K562 (cell line): ENCODE measurements around the gene HDAC7. TPM values are rescaled to one million over a fixed set of nuclear protein-coding genes. Genes with fewer than 3 reads are reported as not detected.

Experiments used
- ATAC-seq: fragments of 200-7000 bp; cut with Tn5 transposase; 3 replicates; pipeline ENCODE4 v1.9.1; 2020; ENCODE audit warnings: moderate library complexity
- BruUV-seq: library from RNA; stranded (reverse); fragments of 400-500 nt; replicated peaks from 2 replicates; lab custom pipeline; 2021; lab: Mats Ljungman, UMichigan
- CTCF ChIA-PET: fragments of 300-600 bp; formaldehyde crosslinking; extraction: SDS; loops from one replicate; lab custom pipeline; 2021; ENCODE audit warnings: low intra/inter-chr PET ratio; lab: Yijun Ruan, JAX
- POLR2A ChIA-PET: fragments of 300-600, 350-650 bp; sonication (Branson Sonifier 250); formaldehyde crosslinking; extraction: SDS; loops from one replicate; lab custom pipeline; 2021; ENCODE audit warnings: antibody characterized with exemption, inconsistent platforms; lab: Yijun Ruan, JAX
- DNase-seq, 4 experiments: peaks; one replicate each; pipeline versions ENCODE4 v3.0.0 to v3.0.0-alpha.2; 2011 to 2018; ENCODE audit warnings: low spot score in 3 of 4, mixed read lengths in 3 of 4; ENCODE audit errors: extremely low read depth in 1 of 4
- FAIRE-seq: peaks from 2 replicates; lab custom pipeline; 2011; peaks lifted over from hg19 to GRCh38; lab: Jason Lieb, UNC
- H2AFZ ChIP-seq: 2 replicates; pipeline ENCODE4 v1.6.0; 2011; ENCODE audit warnings: low read depth, low read length, control low read depth, inconsistent platforms
- H3K27ac ChIP-seq: fragments of 200-600 bp; 3 replicates; pipeline ENCODE4 v1.8.0; 2011; ENCODE audit warnings: low read depth, mild to moderate bottlenecking, control low read depth, inconsistent platforms, low read length, moderate library complexity, mixed read lengths; ENCODE audit errors: extremely low read depth
- H3K27me3 ChIP-seq, 2 experiments: fragments of 300-600 bp in 1 of 2; 2 replicates in 1 of 2; 3 replicates in 1 of 2; pipeline versions ENCODE4 v1.6.0 to v1.8.0; 2011; ENCODE audit warnings: inconsistent platforms in 2 of 2, low read length in 2 of 2, mild to moderate bottlenecking in 1 of 2, mixed read lengths in 1 of 2, moderate library complexity in 1 of 2; ENCODE audit not compliant: control insufficient read depth in 2 of 2, insufficient read depth in 2 of 2
- H3K36me3 ChIP-seq: fragments of 300-600 bp; 3 replicates; pipeline ENCODE4 v1.8.0; 2011; ENCODE audit warnings: mild to moderate bottlenecking, low read length, inconsistent platforms; ENCODE audit not compliant: control insufficient read depth, insufficient read depth
- H3K4me1 ChIP-seq, 2 experiments: fragments of 200-600 bp in 1 of 2; replicated peaks in 1 of 2; 2 replicates in 1 of 2; 3 replicates in 1 of 2; pipeline versions ENCODE4 v1.5.1 to v1.8.0; 2011; ENCODE audit warnings: inconsistent platforms in 2 of 2, low read length in 2 of 2, mild to moderate bottlenecking in 1 of 2, mixed read lengths in 1 of 2, moderate library complexity in 1 of 2; ENCODE audit not compliant: control insufficient read depth in 2 of 2, insufficient read depth in 2 of 2
- H3K4me2 ChIP-seq: 2 replicates; pipeline ENCODE4 v1.6.1; 2011; ENCODE audit warnings: low read length, control low read depth, inconsistent platforms, mixed read lengths; ENCODE audit not compliant: insufficient read depth
- H3K4me3 ChIP-seq: fragments of 200-600 bp; sonication (generic), shearing (Covaris generic); 2 replicates; pipeline ENCODE4 v1.5.1; 2016; ENCODE audit warnings: control low read depth, inconsistent platforms
- H3K79me2 ChIP-seq: fragments of 200-600 bp; 3 replicates; pipeline ENCODE4 v1.8.0; 2011; ENCODE audit warnings: low read length, inconsistent platforms; ENCODE audit not compliant: control insufficient read depth, insufficient read depth
- H3K9ac ChIP-seq, 2 experiments: 2 replicates each; pipeline versions ENCODE4 v1.6.0 to v1.6.1; 2011; ENCODE audit warnings: low read depth in 2 of 2, low read length in 2 of 2, control low read depth in 1 of 2, inconsistent platforms in 1 of 2, mild to moderate bottlenecking in 1 of 2, mixed read lengths in 1 of 2; ENCODE audit not compliant: insufficient read depth in 1 of 2
- H3K9me1 ChIP-seq: one replicate; pipeline ENCODE4 v1.6.0; 2011; ENCODE audit warnings: inconsistent platforms, mild to moderate bottlenecking, low read length, moderate library complexity; ENCODE audit not compliant: control insufficient read depth, insufficient read depth
- H3K9me3 ChIP-seq: replicated peaks from 2 replicates; pipeline ENCODE4 v1.5.1; 2011; ENCODE audit warnings: low read depth, low read length, inconsistent platforms; ENCODE audit not compliant: control insufficient read depth, insufficient read depth
- H4K20me1 ChIP-seq: replicated peaks from 2 replicates; pipeline ENCODE4 v1.6.1; 2011; ENCODE audit warnings: low read length, inconsistent platforms, mixed read lengths; ENCODE audit not compliant: control insufficient read depth, insufficient read depth
- CTBP1 ChIP-seq: fragments of 450-650 bp; IDR thresholded peaks from 2 replicates; pipeline ENCODE4 v1.6.1; 2016; ENCODE audit warnings: borderline replicate concordance
- POLR2G ChIP-seq: fragments of 200-400 bp; formaldehyde crosslinking; IDR thresholded peaks from 2 replicates; pipeline ENCODE4 v1.6.1; 2017; ENCODE audit warnings: low read depth, mild to moderate bottlenecking, antibody characterized with exemption, low read length, moderate library complexity
- RBFOX2 ChIP-seq: fragments of 200-400 bp; formaldehyde crosslinking; IDR thresholded peaks from 2 replicates; pipeline ENCODE4 v1.6.1; 2017; ENCODE audit warnings: low read depth, mild to moderate bottlenecking, low read length, moderate library complexity
- RBM22 ChIP-seq: fragments of 200-400 bp; formaldehyde crosslinking; IDR thresholded peaks from 2 replicates; pipeline ENCODE4 v1.6.1; 2018; ENCODE audit warnings: low read length, low read depth; ENCODE audit not compliant: poor library complexity, severe bottlenecking
- SMC3 ChIP-seq: conservative IDR thresholded peaks from 2 replicates; pipeline ENCODE4 v1.6.1; 2011; ENCODE audit warnings: low read depth, low read length, improper control_type of control experiment; ENCODE audit not compliant: insufficient read depth
- WGBS: fragments of 100-300 bp; shearing (Covaris generic); methylation state at CpG from one replicate; pipeline ENCODE4 v1.1.6; 2016; ENCODE audit warnings: low coverage, mixed read lengths; ENCODE audit not compliant: insufficient coverage; ENCODE audit errors: missing lambda C conversion rate; 5-methylcytosine and 5-hydroxymethylcytosine counted together
- in situ Hi-C: fragments of 300-500 bp; cut with MboI; formaldehyde crosslinking; loops from 4 replicates; pipeline ENCODE4 v1.15.0; 2018; ENCODE audit warnings: inconsistent platforms, mixed read lengths
- intact Hi-C: fragments of 100-400 bp; cut with micrococcal nuclease; formaldehyde crosslinking; loops from 2 replicates; pipeline ENCODE4 v1.14.2; 2022
- polyA plus RNA-seq, 8 experiments: library from polyadenylated mRNA; depleted of rRNA in 4 of 8; stranded (reverse) in 5 of 8; unstranded in 3 of 8; fragments of >200 nt; fragmentation: Nextera tagmentation in 2 of 8; fragmentation: Illumina TruSeq in 1 of 8; extraction: Ambion mirVana in 2 of 8; extraction: Trizol in 1 of 8; gene quantifications; 2 replicates each; pipeline versions ENCODE4 v1.2.1 to v1.2.3, GENCODE V29; 2011 to 2014; ENCODE audit warnings: inconsistent platforms in 1 of 8, missing spikeins in 1 of 8
- total RNA-seq, 7 experiments: library from RNA; depleted of rRNA in 6 of 7; stranded (reverse); fragments of >200 nt in 6 of 7; fragmentation: Illumina TruSeq in 2 of 7; extraction: Trizol in 2 of 7; gene quantifications; 2 replicates each; pipeline versions ENCODE4 v1.2.1 to v1.2.3, GENCODE V29; 2011 to 2021; ENCODE audit warnings: low replicate concordance in 1 of 7

Gene HDAC7
- total and polyA plus RNA-seq, 9 of the 15 experiments (the other 6 are each of a cell fraction or from before 2014, with no cell fraction given) = 2.5 to 129 (median 31.1) TPM

DNA sequence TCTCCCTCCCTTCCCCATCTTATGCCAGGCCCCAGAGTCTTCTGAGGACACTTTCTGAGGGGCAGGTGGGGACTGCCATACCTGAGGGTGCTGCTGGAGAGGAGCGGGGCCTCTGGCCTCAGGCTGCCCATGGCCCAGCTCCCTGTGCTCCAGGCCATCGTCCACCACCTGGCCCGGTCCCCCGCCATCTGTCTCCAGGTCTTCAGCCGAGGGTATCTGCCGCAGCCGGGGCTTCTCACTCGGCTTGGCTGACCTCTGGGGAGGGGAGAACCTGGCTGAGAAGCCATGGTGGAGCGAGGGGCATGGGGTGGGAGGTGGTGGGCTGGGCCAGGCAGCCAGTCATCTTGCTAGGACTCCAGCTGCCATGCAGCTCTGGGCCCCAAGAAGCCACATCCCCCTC is 25.0 kb downstream of the HDAC7 start:
- no TSS peak for BruUV-seq
- Histone ChIP-seq H4K20me1 (no peaks in the 10 kb centered on the region; the same call in 1 of the 2 replicates), H3K9me3 (no peaks in the 10 kb centered on the region), H3K27ac (no peak overlapping the region), H3K27me3 (no peaks in the 10 kb centered on the region), H3K79me2 (peaks cover 8% of the 10 kb centered on the region), H3K36me3 (peaks cover 98% of the 10 kb centered on the region; the same call in 2 of the 3 replicates), H3K9me1 (peaks cover under 1% of the 10 kb centered on the region), H3K4me2 (no peak overlapping the region), H2AFZ (no peak overlapping the region), H3K4me1 (peaks cover 0 to 26% of the 10 kb centered on the region in 2 experiments; a peak in 2 of 5 replicates)
- in situ Hi-C loops = no loop called here
- FAIRE-seq (no peak), DNase-seq (no peak)
- intact Hi-C loops = loop anchor here (5.0 kb wide), 1 partner anchor 43 kb away; no protein-coding TSS in a partner anchor
- 87% methylated on average over 7 of the region's 9 CpGs for WGBS
- ChIA-PET CTCF (no interaction called here), POLR2A (interaction anchor here (0.6 to 2.0 kb wide), 3 partner anchors 9 to 54 kb away, joined by 4 to 8 read pairs (median 5); no protein-coding TSS in a partner anchor)
- TF ChIP-seq SMC3 = no peak
- TF ChIP-seq POLR2G = peak; percentile 51
- peak; percentile 32; the same call in 1 of the 2 replicates for TF ChIP-seq RBFOX2
- TF ChIP-seq, all 486 proteins: peak for 2
- no peak for ATAC-seq
- Histone ChIP-seq H3K9ac (no peak overlapping the region), H3K4me3 (no peak overlapping the region)

DNA sequence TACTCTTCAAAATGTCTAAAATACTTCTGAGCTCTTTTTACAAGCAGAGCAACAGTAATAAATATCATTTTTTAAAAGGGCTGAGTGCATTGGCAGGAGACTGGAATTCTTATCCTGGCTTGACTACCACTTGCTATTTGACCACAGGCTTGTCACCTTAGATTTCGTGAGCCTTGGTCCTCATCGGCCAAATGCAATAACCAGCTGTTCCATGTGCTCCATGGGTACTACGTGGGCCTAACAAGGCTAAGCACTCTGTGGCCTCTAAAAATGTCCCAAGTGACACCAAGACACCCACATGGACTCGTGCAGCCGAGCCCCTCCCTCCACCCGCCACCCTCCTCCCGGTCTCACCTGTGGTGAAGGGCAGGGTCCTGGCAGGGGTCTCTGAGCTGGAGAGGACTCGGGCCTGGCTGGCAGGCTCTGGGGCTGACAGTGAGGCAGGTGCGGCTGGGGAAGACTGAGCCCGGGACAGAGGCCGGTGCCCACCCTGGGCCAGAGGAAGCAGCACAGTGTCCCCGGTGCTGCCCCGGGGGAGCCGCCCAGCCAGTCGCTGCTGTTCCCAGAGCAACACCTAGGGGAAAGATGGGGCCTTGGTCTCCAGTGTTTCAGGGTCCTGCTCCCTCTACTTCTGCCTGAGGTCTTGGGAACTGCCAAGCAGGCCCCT is 26.6 kb downstream of the HDAC7 start:
- BruUV-seq = no TSS peak
- no peak overlapping the region for H3K4me2 ChIP-seq
- POLR2A ChIA-PET = interaction anchor here (1.2 to 1.6 kb wide), 2 partner anchors 9 to 11 kb away, joined by 3 to 4 read pairs; no protein-coding TSS in a partner anchor
- no peaks in the 10 kb centered on the region for H3K9me1 ChIP-seq
- WGBS = 92% methylated on average over 7 of the region's 15 CpGs
- FAIRE-seq = no peak
- no peaks in the 10 kb centered on the region for H3K79me2 ChIP-seq
- TF ChIP-seq RBM22 (peak; percentile 82), CTBP1 (no peak), POLR2G (peak; percentile 66)
- TF ChIP-seq, all 486 proteins: peak for 2
- Histone ChIP-seq H3K9me3 (no peaks in the 10 kb centered on the region), H3K27ac (no peak overlapping the region), H3K4me1 (peaks cover 0 to 14% of the 10 kb centered on the region in 2 experiments; a peak in 2 of 5 replicates), H3K27me3 (no peaks in the 10 kb centered on the region), H3K4me3 (no peak overlapping the region), H2AFZ (no peak overlapping the region), H4K20me1 (0 out of 2 replicates have a peak, but pooled peaks cover 6% of the 10 kb centered on the region), H3K36me3 (peaks cover 98% of the 10 kb centered on the region; the same call in 2 of the 3 replicates), H3K9ac (no peak overlapping the region)
- no peak for DNase-seq
- CTCF ChIA-PET = no interaction called here
- in situ Hi-C loops = no loop called here
- intact Hi-C loops = no loop called here
- no peak for ATAC-seq
